ENCODE measurements around the gene UFD1.

DNA sequence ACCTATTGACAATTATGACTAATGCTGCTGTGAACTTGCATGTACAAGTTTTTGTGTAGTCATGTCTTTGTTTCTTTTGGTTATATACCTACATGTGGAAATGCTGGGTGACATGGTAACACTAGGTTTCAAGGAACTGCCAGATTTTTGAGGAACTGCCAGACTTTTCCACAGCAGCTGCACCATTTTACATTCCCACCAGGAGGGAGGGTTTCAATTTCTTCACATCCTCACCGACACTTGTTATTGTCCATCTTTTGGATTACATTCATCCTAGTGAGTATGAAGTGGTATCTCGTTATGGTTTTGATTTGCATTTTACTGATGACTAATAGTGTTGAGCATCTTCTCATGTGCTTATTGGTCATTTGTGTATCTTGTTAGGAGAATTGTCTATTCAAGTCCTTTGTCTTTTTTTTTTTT, 31.9 kb upstream of the UFD1 start:
- TF ChIP-seq CTCF (IDR thresholded peaks at IDR 0.05) (no peak), POLR2A (IDR thresholded peaks at IDR 0.05) (no peak), EP300 (IDR thresholded peaks at IDR 0.05) (no peak), POLR2AphosphoS5 (IDR thresholded peaks at IDR 0.05) (no peak)
